Chondrocyte (in vitro differentiated cells): ENCODE data around the gene PPP2R5E. TPM values are rescaled to one million over a fixed set of nuclear protein-coding genes. Genes with fewer than 3 reads are reported as not detected.

Source experiments
- DNase-seq: peaks from one replicate; pipeline ENCODE4 v3.0.0; 2021; ENCODE audit warnings: mixed read lengths, low spot score
- H3K27ac Mint-ChIP-seq: one replicate; pipeline ENCODE4 v1.8.0; 2021; ENCODE audit warnings: mild to moderate bottlenecking, moderate library complexity, mixed read lengths; ENCODE audit not compliant: unreplicated experiment
- H3K27me3 Mint-ChIP-seq: 2 replicates; pipeline ENCODE4 v1.8.0; 2021; ENCODE audit warnings: low read depth, mixed read lengths
- H3K36me3 Mint-ChIP-seq: 2 replicates; pipeline ENCODE4 v1.8.0; 2021; ENCODE audit warnings: low read depth, mixed read lengths
- H3K4me1 Mint-ChIP-seq: 2 replicates; pipeline ENCODE4 v1.8.0; 2021; ENCODE audit warnings: low read depth, mild to moderate bottlenecking, mixed read lengths
- H3K4me3 Mint-ChIP-seq: one replicate; pipeline ENCODE4 v1.8.0; 2021; ENCODE audit warnings: mild to moderate bottlenecking, moderate library complexity, mixed read lengths; ENCODE audit not compliant: unreplicated experiment
- H3K9me3 Mint-ChIP-seq: 2 replicates; pipeline ENCODE4 v1.8.0; 2021; ENCODE audit warnings: low read depth, mixed read lengths
- total RNA-seq: library from RNA; stranded (reverse); gene quantifications from 3 replicates; pipeline ENCODE4 v1.2.1, GENCODE V29; 2021
- TF ChIP-seq, protein P1 (sequence below): fragments of 200-600 bp; sonication (generic); IDR thresholded peaks from 2 replicates; pipeline ENCODE4 v1.5.0; 2021; ENCODE audit warnings: antibody characterized with exemption, mild to moderate bottlenecking, moderate library complexity

The PPP2R5E gene
- total RNA-seq, 1 donor from 2014 or later = 43.3 TPM

DNA sequence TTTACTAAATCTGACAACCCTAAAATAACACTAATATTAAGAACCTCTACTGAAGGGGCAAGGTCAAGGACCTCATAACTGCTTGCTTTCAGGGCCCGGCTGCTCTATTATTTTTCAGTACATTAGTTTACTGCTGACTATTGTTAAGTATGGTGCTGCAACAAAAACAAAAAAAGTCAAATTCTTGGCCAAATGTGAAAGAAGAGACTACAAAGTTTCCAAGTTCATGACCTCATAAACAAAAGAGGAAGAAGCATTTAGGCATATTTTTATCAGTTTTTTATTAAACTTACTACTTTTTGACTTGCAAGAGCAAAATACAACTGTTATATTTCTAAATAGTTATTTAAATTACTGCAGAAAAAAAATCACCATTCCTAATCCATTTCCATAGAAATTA, 114.7 kb downstream of the PPP2R5E start:
- TF ChIP-seq, protein P1, sequence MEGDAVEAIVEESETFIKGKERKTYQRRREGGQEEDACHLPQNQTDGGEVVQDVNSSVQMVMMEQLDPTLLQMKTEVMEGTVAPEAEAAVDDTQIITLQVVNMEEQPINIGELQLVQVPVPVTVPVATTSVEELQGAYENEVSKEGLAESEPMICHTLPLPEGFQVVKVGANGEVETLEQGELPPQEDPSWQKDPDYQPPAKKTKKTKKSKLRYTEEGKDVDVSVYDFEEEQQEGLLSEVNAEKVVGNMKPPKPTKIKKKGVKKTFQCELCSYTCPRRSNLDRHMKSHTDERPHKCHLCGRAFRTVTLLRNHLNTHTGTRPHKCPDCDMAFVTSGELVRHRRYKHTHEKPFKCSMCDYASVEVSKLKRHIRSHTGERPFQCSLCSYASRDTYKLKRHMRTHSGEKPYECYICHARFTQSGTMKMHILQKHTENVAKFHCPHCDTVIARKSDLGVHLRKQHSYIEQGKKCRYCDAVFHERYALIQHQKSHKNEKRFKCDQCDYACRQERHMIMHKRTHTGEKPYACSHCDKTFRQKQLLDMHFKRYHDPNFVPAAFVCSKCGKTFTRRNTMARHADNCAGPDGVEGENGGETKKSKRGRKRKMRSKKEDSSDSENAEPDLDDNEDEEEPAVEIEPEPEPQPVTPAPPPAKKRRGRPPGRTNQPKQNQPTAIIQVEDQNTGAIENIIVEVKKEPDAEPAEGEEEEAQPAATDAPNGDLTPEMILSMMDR = no peak
- Mint-ChIP-seq H3K27me3 (no peaks in the 10 kb centered on the region), H3K4me1 (peaks cover 11% of the 10 kb centered on the region), H3K27ac (no peak overlapping the region), H3K4me3 (no peak overlapping the region), H3K9me3 (no peaks in the 10 kb centered on the region), H3K36me3 (no peaks in the 10 kb centered on the region)
- no peak for DNase-seq

DNA sequence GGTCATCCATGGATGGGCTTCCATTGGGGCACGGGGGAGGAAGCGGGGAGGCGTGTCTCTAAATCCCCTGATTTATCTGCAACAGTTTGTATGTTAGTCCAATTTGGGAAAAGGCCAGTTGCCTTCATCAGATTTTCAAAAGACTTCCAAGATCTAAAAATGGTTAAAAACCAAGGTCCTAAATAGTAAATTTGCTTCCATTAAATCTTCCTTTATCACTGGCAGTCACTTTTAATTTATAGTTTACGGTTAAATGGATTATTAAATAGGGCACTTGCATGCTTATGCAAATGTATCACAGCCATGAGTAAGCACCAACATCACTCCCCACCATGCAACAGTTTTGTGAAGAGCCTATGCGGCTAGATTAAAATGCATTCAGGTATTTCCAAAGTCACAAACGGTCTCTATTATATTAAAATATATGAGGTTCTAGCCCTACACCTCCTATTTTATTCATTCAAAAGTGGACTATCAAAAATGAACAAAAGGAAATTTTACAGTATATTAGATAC, 116.3 kb downstream of the PPP2R5E start:
- H3K9me3 Mint-ChIP-seq = no peaks in the 10 kb centered on the region
- no peak for DNase-seq
- TF ChIP-seq, protein P1 = no peak
- no peak overlapping the region for H3K4me3 Mint-ChIP-seq
- H3K27me3 Mint-ChIP-seq = no peaks in the 10 kb centered on the region
- no peaks in the 10 kb centered on the region for H3K36me3 Mint-ChIP-seq
- H3K4me1 Mint-ChIP-seq = peaks cover 7% of the 10 kb centered on the region
- no peak overlapping the region for H3K27ac Mint-ChIP-seq

DNA sequence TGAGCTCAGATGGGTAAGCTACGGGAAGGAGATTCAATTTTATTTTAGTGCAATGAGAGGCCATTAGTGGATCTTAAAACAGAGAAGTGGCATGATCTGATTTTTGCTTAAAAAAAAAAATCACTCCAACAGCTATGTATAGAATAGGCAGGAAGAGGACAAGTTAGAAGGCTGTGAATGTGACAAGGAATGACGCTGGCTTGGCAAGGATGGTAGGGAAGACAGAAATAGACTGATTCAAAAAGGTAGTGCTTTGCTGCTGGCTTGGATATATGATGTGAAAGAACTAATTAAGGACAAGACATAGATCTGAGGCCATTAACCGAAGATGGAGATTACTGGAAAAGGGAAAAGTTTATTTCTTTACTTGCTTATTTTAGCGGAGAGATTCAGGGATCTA, 119.3 kb downstream of the PPP2R5E start:
- Mint-ChIP-seq H3K27ac (no peak overlapping the region), H3K9me3 (no peaks in the 10 kb centered on the region), H3K36me3 (peaks cover 7% of the 10 kb centered on the region), H3K27me3 (no peaks in the 10 kb centered on the region), H3K4me1 (peaks cover 3% of the 10 kb centered on the region), H3K4me3 (no peak overlapping the region)
- no peak for DNase-seq
- TF ChIP-seq, protein P1 = no peak

DNA sequence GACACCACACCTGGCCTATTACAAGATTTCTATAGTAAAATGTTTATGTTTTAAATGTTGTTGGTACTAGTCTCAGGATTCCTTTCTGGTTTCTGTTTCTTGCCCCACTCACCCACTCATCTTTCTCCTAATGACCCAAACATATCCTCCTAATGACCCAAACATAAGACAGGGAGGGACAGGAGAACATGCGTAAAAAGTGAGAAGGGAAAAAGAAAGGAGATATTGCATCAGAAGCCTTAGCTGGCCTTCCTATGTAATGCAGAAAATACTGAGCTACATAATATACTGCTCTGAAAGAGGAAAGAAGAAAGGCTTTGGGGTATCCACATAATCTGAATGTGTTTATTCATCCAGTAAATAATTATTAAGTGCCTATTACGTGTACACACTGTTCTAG, 119.8 kb downstream of the PPP2R5E start:
- no peak overlapping the region for H3K27ac Mint-ChIP-seq
- no peaks in the 10 kb centered on the region for H3K27me3 Mint-ChIP-seq
- peaks cover 3% of the 10 kb centered on the region for H3K4me1 Mint-ChIP-seq
- H3K4me3 Mint-ChIP-seq = no peak overlapping the region
- TF ChIP-seq, protein P1 = no peak
- H3K36me3 Mint-ChIP-seq = peaks cover 7% of the 10 kb centered on the region
- DNase-seq = no peak
- H3K9me3 Mint-ChIP-seq = no peaks in the 10 kb centered on the region

DNA sequence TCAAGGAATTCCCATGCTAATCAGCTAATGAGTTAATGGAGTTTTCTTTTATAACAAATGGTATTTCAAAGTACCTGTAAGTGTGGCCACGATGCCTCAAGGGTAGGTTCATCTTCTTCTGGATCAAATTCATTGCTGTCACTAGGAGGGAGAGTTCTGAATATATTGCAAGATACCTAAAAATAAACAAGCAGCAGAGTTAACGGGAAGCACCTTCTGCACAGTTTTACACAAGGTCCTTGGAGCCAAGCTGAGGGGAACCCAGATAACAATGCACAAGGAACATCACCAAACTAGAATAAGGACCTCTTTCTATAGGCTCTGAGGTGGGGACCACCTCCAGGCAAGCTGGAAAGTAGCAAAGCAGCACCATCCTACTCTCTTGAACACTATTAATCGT, 121.3 kb downstream of the PPP2R5E start:
- H3K27me3 Mint-ChIP-seq = no peaks in the 10 kb centered on the region
- DNase-seq = no peak
- TF ChIP-seq, protein P1 = no peak
- no peak overlapping the region for H3K4me3 Mint-ChIP-seq
- peaks cover 3% of the 10 kb centered on the region for H3K4me1 Mint-ChIP-seq
- H3K9me3 Mint-ChIP-seq = no peaks in the 10 kb centered on the region
- H3K36me3 Mint-ChIP-seq = peaks cover 7% of the 10 kb centered on the region
- no peak overlapping the region for H3K27ac Mint-ChIP-seq
